OCI-LY1 (cell line): ENCODE results near the gene PRELID2.
"Not testable (repeated sequence)": the region's sequence is repeated elsewhere in the genome, so short reads cannot be mapped to it uniquely, and the experiment has no call there.

Experiments
- H2AFZ ChIP-seq: fragments of 200-600 bp; sonication (generic), shearing (Covaris generic); 2 replicates; pipeline ENCODE4 v1.6.0; 2014; ENCODE audit warnings: antibody characterized with exemption, mild to moderate bottlenecking, low read length
- H3F3A ChIP-seq: fragments of 200-600 bp; sonication (generic), shearing (Covaris generic); 2 replicates; pipeline ENCODE4 v1.6.0; 2014; ENCODE audit warnings: mild to moderate bottlenecking, antibody characterized with exemption, low read length, moderate library complexity; ENCODE audit not compliant: insufficient read depth
- H3K27ac ChIP-seq: fragments of 200-600 bp; sonication (generic); 2 replicates; pipeline ENCODE4 v1.5.1; 2014; ENCODE audit warnings: low read length, mixed run types, mild to moderate bottlenecking, low read depth; ENCODE audit not compliant: poor library complexity, severe bottlenecking
- H3K27me3 ChIP-seq: fragments of 200-600 bp; sonication (generic); 2 replicates; pipeline ENCODE4 v1.6.0; 2014; ENCODE audit warnings: antibody characterized with exemption, mild to moderate bottlenecking, low read length, moderate library complexity; ENCODE audit not compliant: insufficient read depth
- H3K36me3 ChIP-seq: fragments of 200-600 bp; sonication (generic); 2 replicates; pipeline ENCODE4 v1.6.1; 2014; ENCODE audit warnings: mild to moderate bottlenecking, antibody characterized with exemption, low read length, moderate library complexity, mixed read lengths; ENCODE audit not compliant: insufficient read depth
- H3K4me1 ChIP-seq: fragments of 200-600 bp; sonication (generic); 2 replicates; pipeline ENCODE4 v1.5.1; 2014; ENCODE audit warnings: mild to moderate bottlenecking, low read length, moderate library complexity; ENCODE audit not compliant: insufficient read depth, severe bottlenecking
- H3K4me2 ChIP-seq: fragments of 200-600 bp; sonication (generic), shearing (Covaris generic); 2 replicates; pipeline ENCODE4 v1.6.1; 2014; ENCODE audit warnings: low read length
- H3K4me3 ChIP-seq: fragments of 200-600 bp; sonication (generic); 2 replicates; pipeline ENCODE4 v1.5.1; 2014; ENCODE audit warnings: low read length, low read depth, mild to moderate bottlenecking, mixed read lengths; ENCODE audit not compliant: poor library complexity, severe bottlenecking
- H3K79me2 ChIP-seq: fragments of 200-600 bp; shearing (Covaris generic); 2 replicates; pipeline ENCODE4 v1.6.1; 2016; ENCODE audit warnings: mixed run types, low read length, mixed read lengths; ENCODE audit not compliant: insufficient read depth
- H3K9ac ChIP-seq: fragments of 200-600 bp; sonication (generic), shearing (Covaris generic); 2 replicates; pipeline ENCODE4 v1.6.1; 2014; ENCODE audit warnings: mild to moderate bottlenecking, low read length, mixed read lengths
- H3K9me2 ChIP-seq: fragments of 200-600 bp; sonication (generic), shearing (Covaris generic); 2 replicates; pipeline ENCODE4 v1.6.1; 2014; ENCODE audit warnings: low read depth, mild to moderate bottlenecking, low read length, mixed read lengths
- H3K9me3 ChIP-seq: fragments of 200-600 bp; shearing (Covaris generic); 2 replicates; pipeline ENCODE4 v1.6.1; 2014; ENCODE audit warnings: low read length, mixed read lengths
- H4K20me1 ChIP-seq: fragments of 200-600 bp; sonication (generic), shearing (Covaris generic); 2 replicates; pipeline ENCODE4 v1.6.0; 2016; ENCODE audit warnings: mild to moderate bottlenecking, low read length; ENCODE audit not compliant: insufficient read depth
- CTCF ChIP-seq: fragments of 200-600 bp; sonication (generic), shearing (Covaris generic); IDR thresholded peaks from 2 replicates; pipeline ENCODE4 v1.5.1; 2017; ENCODE audit warnings: mild to moderate bottlenecking, antibody characterized with exemption, low read length, moderate library complexity, mixed read lengths
- EZH2 ChIP-seq: fragments of 200-600 bp; sonication (generic), shearing (Covaris generic); IDR thresholded peaks from 2 replicates; pipeline ENCODE4 v1.8.0; 2017; ENCODE audit warnings: borderline replicate concordance, mixed run types, mild to moderate bottlenecking, antibody characterized with exemption, low read length, moderate library complexity, mixed read lengths

The PRELID2 gene

GRCh38 chr5:145738227-145738626, 96.9 kb downstream of the PRELID2 start:
- Histone ChIP-seq H4K20me1 (no peaks in the 10 kb centered on the region), H3K9ac (no peak overlapping the region), H3K79me2 (no peaks in the 10 kb centered on the region), H3F3A (no peaks in the 10 kb centered on the region), H3K36me3 (no peaks in the 10 kb centered on the region), H3K4me1 (no peaks in the 10 kb centered on the region), H3K4me2 (no peak overlapping the region), H3K27ac (no peak overlapping the region), H3K9me2 (no peaks in the 10 kb centered on the region), H3K27me3 (no peaks in the 10 kb centered on the region), H3K4me3 (no peak overlapping the region), H2AFZ (no peak overlapping the region), H3K9me3 (no peaks in the 10 kb centered on the region)
- TF ChIP-seq CTCF (no peak), EZH2 (no peak)

GRCh38 chr5:145737578-145737977, 97.6 kb downstream of the PRELID2 start:
- H3K79me2 ChIP-seq, result no peaks in the 10 kb centered on the region
- H4K20me1 ChIP-seq, result no peaks in the 10 kb centered on the region
- TF ChIP-seq EZH2 (no peak), CTCF (no peak)
- H3K9me3 ChIP-seq, result no peaks in the 10 kb centered on the region
- no peak overlapping the region for H3K9ac ChIP-seq
- H3K4me2 ChIP-seq, result no peak overlapping the region
- H3K36me3 ChIP-seq, result no peaks in the 10 kb centered on the region
- H3K4me1 ChIP-seq, result no peaks in the 10 kb centered on the region
- no peaks in the 10 kb centered on the region for H3K9me2 ChIP-seq
- no peak overlapping the region for H3K4me3 ChIP-seq
- no peak overlapping the region for H3K27ac ChIP-seq
- H3K27me3 ChIP-seq, result no peaks in the 10 kb centered on the region
- H2AFZ ChIP-seq, result no peak overlapping the region
- H3F3A ChIP-seq, result no peaks in the 10 kb centered on the region

- not testable (repeated sequence) for H4K20me1 ChIP-seq, H3K27me3 ChIP-seq, H3F3A ChIP-seq, H2AFZ ChIP-seq, H3K9me2 ChIP-seq, H3K4me3 ChIP-seq, H3K9me3 ChIP-seq, H3K27ac ChIP-seq, H3K79me2 ChIP-seq, H3K4me2 ChIP-seq, H3K9ac ChIP-seq, H3K4me1 ChIP-seq, H3K36me3 ChIP-seq
Measured at GRCh38 chr5:145729956-145730355, 105.2 kb downstream of the PRELID2 start.

- H3K4me3 ChIP-seq, result no peak overlapping the region
- H3K79me2 ChIP-seq, result no peaks in the 10 kb centered on the region
Measured at GRCh38 chr5:145723516-145723915, 111.6 kb downstream of the PRELID2 start.

More at GRCh38 chr5:145723516-145723915, 111.6 kb downstream of the PRELID2 start:
- Histone ChIP-seq H2AFZ (no peak overlapping the region), H3K9me3 (no peaks in the 10 kb centered on the region), H3K27ac (no peak overlapping the region), H3K4me2 (no peak overlapping the region), H3K9ac (no peak overlapping the region), H3K9me2 (no peaks in the 10 kb centered on the region), H3K36me3 (no peaks in the 10 kb centered on the region), H4K20me1 (no peaks in the 10 kb centered on the region), H3F3A (no peaks in the 10 kb centered on the region), H3K4me1 (no peaks in the 10 kb centered on the region), H3K27me3 (no peaks in the 10 kb centered on the region)
- TF ChIP-seq EZH2 (no peak), CTCF (no peak)
